Measurements from ENCODE around the gene PDE6H. TPM values are rescaled to one million over a fixed set of nuclear protein-coding genes. Genes with fewer than 3 reads are reported as not detected.
A peak's percentile ranks its signal among the peaks of the same experiment; 100 is the strongest.

Gene PDE6H
- polyA plus RNA-seq, 1 donor: not detected

- Histone ChIP-seq H3K9me3 (ENCODE audit: control insufficient read depth, low read depth, low read length) (no peaks in the 10 kb centered on the region), H3K27me3 (ENCODE audit: control insufficient read depth, insufficient read depth, low read length) (no peaks in the 10 kb centered on the region), H3K27ac (ENCODE audit: low read length) (no peak overlapping the region), H3K4me3 (ENCODE audit: low read length) (no peak overlapping the region), H3K36me3 (ENCODE audit: control insufficient read depth, insufficient read depth, low read length) (no peaks in the 10 kb centered on the region), H3K4me1 (ENCODE audit: control insufficient read depth, insufficient read depth, low read length) (peaks cover 22% of the 10 kb centered on the region)
- no peak for DNase-seq
- no CpG with 5 or more reads among the region's 4 CpGs for WGBS (ENCODE audit: insufficient coverage, low lambda C conversion rate)
These were observed 22.4 kb upstream of the PDE6H start for GRCh38 chr12:14950421-14950820.

GRCh38 chr12:14950982-14951746, 21.7 kb upstream of the PDE6H start:
- H3K9me3 ChIP-seq (ENCODE audit: control insufficient read depth, low read depth, low read length): no peaks in the 10 kb centered on the region
- H3K4me1 ChIP-seq (ENCODE audit: control insufficient read depth, insufficient read depth, low read length): peaks cover 22% of the 10 kb centered on the region
- H3K4me3 ChIP-seq (ENCODE audit: low read length): no peak overlapping the region
- H3K36me3 ChIP-seq (ENCODE audit: control insufficient read depth, insufficient read depth, low read length): no peaks in the 10 kb centered on the region
- no peaks in the 10 kb centered on the region for H3K27me3 ChIP-seq (ENCODE audit: control insufficient read depth, insufficient read depth, low read length)
- H3K27ac ChIP-seq (ENCODE audit: low read length): peak overlapping the region; percentile 35
- 100% methylated on average over 1 of the region's 6 CpGs for WGBS (ENCODE audit: insufficient coverage, low lambda C conversion rate)
- DNase-seq: peak; percentile 70 to 83

DNA sequence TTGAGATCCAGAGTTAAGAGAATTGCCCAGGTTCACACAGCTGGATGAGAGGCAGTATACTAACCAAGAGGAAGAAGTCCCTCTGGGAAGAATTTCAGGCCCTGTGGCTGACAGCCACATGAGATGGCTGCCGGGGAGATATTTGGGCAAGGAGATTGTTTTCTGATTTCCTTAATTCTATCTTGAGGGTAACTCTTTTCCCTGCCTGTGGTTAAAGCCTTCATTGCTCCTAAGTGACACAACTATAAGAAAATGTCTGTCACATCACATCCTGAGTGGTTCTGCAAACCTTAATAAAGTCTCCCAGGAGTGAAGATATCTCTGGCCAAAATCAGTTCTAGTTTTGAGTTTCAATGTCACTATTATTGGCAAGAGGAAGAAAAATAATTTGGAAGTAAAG, 21.0 kb upstream of the PDE6H start:
- no CpG with 5 or more reads among the region's 1 CpG for WGBS (ENCODE audit: insufficient coverage, low lambda C conversion rate)
- Histone ChIP-seq H3K27ac (ENCODE audit: low read length) (peak overlapping the region; percentile 35), H3K4me3 (ENCODE audit: low read length) (no peak overlapping the region), H3K4me1 (ENCODE audit: control insufficient read depth, insufficient read depth, low read length) (peaks cover 22% of the 10 kb centered on the region), H3K27me3 (ENCODE audit: control insufficient read depth, insufficient read depth, low read length) (no peaks in the 10 kb centered on the region), H3K36me3 (ENCODE audit: control insufficient read depth, insufficient read depth, low read length) (no peaks in the 10 kb centered on the region), H3K9me3 (ENCODE audit: control insufficient read depth, low read depth, low read length) (no peaks in the 10 kb centered on the region)
- DNase-seq: no peak

GRCh38 chr12:14952299-14952921, 20.4 kb upstream of the PDE6H start:
- H3K9me3 ChIP-seq (ENCODE audit: control insufficient read depth, low read depth, low read length): no peaks in the 10 kb centered on the region
- 51% methylated on average over 3 of the region's 7 CpGs for WGBS (ENCODE audit: insufficient coverage, low lambda C conversion rate)
- H3K27me3 ChIP-seq (ENCODE audit: control insufficient read depth, insufficient read depth, low read length): no peaks in the 10 kb centered on the region
- DNase-seq: peak; percentile 35 to 55
- H3K4me1 ChIP-seq (ENCODE audit: control insufficient read depth, insufficient read depth, low read length): peaks cover 22% of the 10 kb centered on the region
- H3K36me3 ChIP-seq (ENCODE audit: control insufficient read depth, insufficient read depth, low read length): no peaks in the 10 kb centered on the region
- H3K27ac ChIP-seq (ENCODE audit: low read length): peak overlapping the region; percentile 12
- no peak overlapping the region for H3K4me3 ChIP-seq (ENCODE audit: low read length)

GRCh38 chr12:14953752-14954151, 19.1 kb upstream of the PDE6H start:
- H3K4me1 ChIP-seq (ENCODE audit: control insufficient read depth, insufficient read depth, low read length): peaks cover 15% of the 10 kb centered on the region
- H3K27me3 ChIP-seq (ENCODE audit: control insufficient read depth, insufficient read depth, low read length): no peaks in the 10 kb centered on the region
- H3K9me3 ChIP-seq (ENCODE audit: control insufficient read depth, low read depth, low read length): no peaks in the 10 kb centered on the region
- no peaks in the 10 kb centered on the region for H3K36me3 ChIP-seq (ENCODE audit: control insufficient read depth, insufficient read depth, low read length)
- H3K4me3 ChIP-seq (ENCODE audit: low read length): no peak overlapping the region
- DNase-seq: no peak
- H3K27ac ChIP-seq (ENCODE audit: low read length): no peak overlapping the region
- no CpG with 5 or more reads among the region's 1 CpG for WGBS (ENCODE audit: insufficient coverage, low lambda C conversion rate)

- no CpG with 5 or more reads among the region's 4 CpGs for WGBS (ENCODE audit: insufficient coverage, low lambda C conversion rate)
- Histone ChIP-seq H3K36me3 (ENCODE audit: control insufficient read depth, insufficient read depth, low read length) (no peaks in the 10 kb centered on the region), H3K4me1 (ENCODE audit: control insufficient read depth, insufficient read depth, low read length) (peaks cover 11% of the 10 kb centered on the region), H3K27me3 (ENCODE audit: control insufficient read depth, insufficient read depth, low read length) (no peaks in the 10 kb centered on the region), H3K4me3 (ENCODE audit: low read length) (no peak overlapping the region), H3K27ac (ENCODE audit: low read length) (no peak overlapping the region), H3K9me3 (ENCODE audit: control insufficient read depth, low read depth, low read length) (no peaks in the 10 kb centered on the region)
- DNase-seq: no peak
These were observed 18.6 kb upstream of the PDE6H start for GRCh38 chr12:14954269-14954668.

DNA sequence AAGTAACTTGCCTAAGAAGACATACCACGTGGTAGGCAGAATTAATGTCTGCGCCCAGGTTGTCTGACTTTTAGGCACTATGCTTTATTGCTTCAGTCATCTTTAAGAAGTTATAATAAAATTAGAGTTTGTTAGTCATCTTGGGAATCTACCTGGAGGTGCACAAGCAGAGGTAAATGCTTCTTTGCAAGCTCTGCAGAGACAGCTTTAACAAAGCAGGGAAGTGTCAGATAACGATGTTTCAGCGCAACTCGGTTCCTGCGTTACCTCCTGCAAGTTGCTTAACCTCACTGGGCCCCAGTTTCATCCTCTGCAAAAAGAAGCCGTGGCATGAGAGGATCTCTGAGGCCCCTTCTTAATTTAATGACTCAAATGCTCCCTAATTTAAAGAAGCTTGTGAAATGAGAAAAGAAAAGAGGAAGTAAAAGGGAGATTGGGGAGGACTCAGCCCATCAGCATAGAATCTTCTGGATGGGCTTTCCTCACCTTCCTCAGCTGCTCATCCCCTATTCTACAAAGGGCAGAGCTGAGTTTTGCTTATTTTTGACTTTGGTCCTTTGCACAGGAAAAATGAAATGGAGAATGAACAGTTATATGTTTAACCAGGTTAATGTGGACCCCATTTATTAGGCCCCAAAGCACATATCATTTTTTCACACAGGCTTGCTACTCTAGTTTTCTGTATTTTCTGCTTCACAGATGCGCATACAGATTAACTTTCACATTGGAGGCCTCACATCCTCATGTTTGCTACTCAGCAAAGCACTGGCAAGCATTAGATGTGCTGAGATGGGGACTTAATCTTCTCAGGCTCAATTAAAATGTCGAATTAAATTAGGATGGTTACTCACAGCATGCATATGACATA, 16.6 kb upstream of the PDE6H start:
- WGBS (ENCODE audit: insufficient coverage, low lambda C conversion rate): 100% methylated on average over 1 of the region's 9 CpGs
- no peak overlapping the region for H3K4me3 ChIP-seq (ENCODE audit: low read length)
- no peaks in the 10 kb centered on the region for H3K36me3 ChIP-seq (ENCODE audit: control insufficient read depth, insufficient read depth, low read length)
- no peaks in the 10 kb centered on the region for H3K27me3 ChIP-seq (ENCODE audit: control insufficient read depth, insufficient read depth, low read length)
- no peaks in the 10 kb centered on the region for H3K9me3 ChIP-seq (ENCODE audit: control insufficient read depth, low read depth, low read length)
- H3K4me1 ChIP-seq (ENCODE audit: control insufficient read depth, insufficient read depth, low read length): peaks cover 5% of the 10 kb centered on the region
- no peak for DNase-seq
- H3K27ac ChIP-seq (ENCODE audit: low read length): no peak overlapping the region

DNA sequence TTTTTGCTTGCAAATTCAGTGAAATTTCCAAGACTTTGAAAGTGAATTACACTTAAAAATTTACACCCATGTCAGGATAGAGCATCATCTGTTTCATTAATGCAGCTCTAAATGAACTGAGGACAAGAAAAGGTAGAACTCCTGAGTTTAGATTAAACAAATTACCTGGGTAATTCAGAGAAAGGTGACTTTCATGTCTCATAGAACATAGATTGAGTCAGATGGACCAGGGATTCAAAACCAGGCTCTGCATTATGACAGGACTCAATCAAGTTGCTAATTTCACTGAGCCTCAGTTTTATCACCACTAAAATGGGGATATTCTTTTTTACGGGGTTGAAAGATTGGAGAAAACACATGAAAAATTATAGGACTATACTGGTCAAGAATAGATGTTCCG, 15.9 kb upstream of the PDE6H start:
- H3K4me3 ChIP-seq (ENCODE audit: low read length): no peak overlapping the region
- no peak for DNase-seq
- H3K27ac ChIP-seq (ENCODE audit: low read length): no peak overlapping the region
- no peaks in the 10 kb centered on the region for H3K27me3 ChIP-seq (ENCODE audit: control insufficient read depth, insufficient read depth, low read length)
- H3K36me3 ChIP-seq (ENCODE audit: control insufficient read depth, insufficient read depth, low read length): no peaks in the 10 kb centered on the region
- no peaks in the 10 kb centered on the region for H3K9me3 ChIP-seq (ENCODE audit: control insufficient read depth, low read depth, low read length)
- H3K4me1 ChIP-seq (ENCODE audit: control insufficient read depth, insufficient read depth, low read length): peaks cover under 1% of the 10 kb centered on the region
- WGBS (ENCODE audit: insufficient coverage, low lambda C conversion rate): no CpG with 5 or more reads among the region's 2 CpGs

DNA sequence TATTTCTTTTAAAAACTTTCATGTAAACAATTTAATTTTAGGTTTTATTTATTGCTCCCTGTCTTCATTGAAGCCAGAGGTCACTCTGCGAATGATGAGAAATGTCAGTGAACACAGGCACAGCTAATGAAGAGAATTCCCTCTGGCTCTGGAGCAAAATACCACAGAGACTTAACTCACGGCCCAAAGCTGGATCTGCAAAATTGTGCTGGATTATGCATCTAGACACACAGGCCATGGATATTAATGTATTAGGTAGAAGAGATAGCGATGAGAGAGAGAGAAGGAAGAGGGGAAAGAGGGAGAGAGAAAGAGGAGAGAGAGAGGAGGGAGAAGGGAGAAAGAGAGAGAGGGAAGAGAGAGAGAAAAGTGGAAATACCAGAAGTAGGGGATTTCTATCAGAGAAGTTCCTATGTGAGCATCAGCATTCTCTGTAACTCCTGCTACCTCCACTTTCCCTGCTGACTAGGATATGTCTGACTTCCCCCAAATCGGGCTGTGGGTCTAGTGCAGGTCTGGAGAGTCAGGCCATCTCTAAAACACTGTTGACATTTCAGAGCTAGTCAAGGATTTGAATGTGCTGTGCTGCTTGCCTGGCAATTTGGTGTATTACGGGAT, 15.2 kb upstream of the PDE6H start:
- H3K9me3 ChIP-seq (ENCODE audit: control insufficient read depth, low read depth, low read length): no peaks in the 10 kb centered on the region
- no peaks in the 10 kb centered on the region for H3K36me3 ChIP-seq (ENCODE audit: control insufficient read depth, insufficient read depth, low read length)
- no peak overlapping the region for H3K27ac ChIP-seq (ENCODE audit: low read length)
- H3K4me3 ChIP-seq (ENCODE audit: low read length): no peak overlapping the region
- 95% methylated on average over 2 of the region's 5 CpGs for WGBS (ENCODE audit: insufficient coverage, low lambda C conversion rate)
- DNase-seq: no peak
- H3K27me3 ChIP-seq (ENCODE audit: control insufficient read depth, insufficient read depth, low read length): no peaks in the 10 kb centered on the region
- H3K4me1 ChIP-seq (ENCODE audit: control insufficient read depth, insufficient read depth, low read length): no peaks in the 10 kb centered on the region

Measured in large intestine (tissue), 3 donors.